SK-N-SH treated with all-trans-retinoic acid at 6 μM for 48 hours (cell line): Measurements from ENCODE around the gene MMD.

ENCODE experiments used
- BACH2 ChIP-seq: fragments of 250-450 bp; sonication (Bioruptor Pico); IDR thresholded peaks from 2 replicates; pipeline ENCODE4 v1.9.0; 2021; ENCODE audit warnings: mild to moderate bottlenecking, borderline replicate concordance
- CSRNP3 ChIP-seq: fragments of 250-450 bp; sonication (Bioruptor Pico); IDR thresholded peaks from 2 replicates; pipeline ENCODE4 v1.5.1; 2021; ENCODE audit warnings: mild to moderate bottlenecking, moderate library complexity
- ISL1 ChIP-seq: fragments of 250-450 bp; sonication (Bioruptor Pico); IDR thresholded peaks from 2 replicates; pipeline ENCODE4 v2.1.2; 2022; ENCODE audit warnings: mild to moderate bottlenecking, moderate library complexity
- RARB ChIP-seq: fragments of 250-450 bp; sonication (Bioruptor Pico); IDR thresholded peaks from 2 replicates; pipeline ENCODE4 v1.8.0; 2021; ENCODE audit warnings: mild to moderate bottlenecking, moderate library complexity
- TOX ChIP-seq: fragments of 250-450 bp; sonication (Bioruptor Pico); IDR thresholded peaks from 2 replicates; pipeline ENCODE4 v1.8.0; 2021; ENCODE audit warnings: mild to moderate bottlenecking, moderate library complexity, borderline replicate concordance
- TSHZ2 ChIP-seq: fragments of 250-450 bp; sonication (Bioruptor Pico); IDR thresholded peaks from 2 replicates; pipeline ENCODE4 v1.5.0; 2020; ENCODE audit warnings: mild to moderate bottlenecking, moderate library complexity
- ZC3H10 ChIP-seq: fragments of 250-450 bp; sonication (Bioruptor Pico); IDR thresholded peaks from 2 replicates; pipeline ENCODE4 v1.5.1; 2021; ENCODE audit warnings: mild to moderate bottlenecking, moderate library complexity
- ZFP3 ChIP-seq: fragments of 250-450 bp; sonication (Bioruptor Pico); IDR thresholded peaks from 2 replicates; pipeline ENCODE4 v1.5.0; 2020; ENCODE audit warnings: mild to moderate bottlenecking, moderate library complexity
- ZFP30 ChIP-seq: fragments of 450-650 bp; formaldehyde crosslinking; IDR thresholded peaks from 2 replicates; pipeline ENCODE4 v1.5.0; 2022; ENCODE audit warnings: mild to moderate bottlenecking, moderate library complexity

- no peak for TF ChIP-seq ISL1 (CRISPR knock-in tag)
- no peak for TF ChIP-seq ZC3H10 (CRISPR knock-in tag)
- TF ChIP-seq ZFP30 (CRISPR knock-in tag): no peak
- no peak for TF ChIP-seq TSHZ2 (CRISPR knock-in tag)
- no peak for TF ChIP-seq TOX (CRISPR knock-in tag)
- TF ChIP-seq CSRNP3 (CRISPR knock-in tag): no peak
- TF ChIP-seq RARB: no peak
- TF ChIP-seq ZFP3 (CRISPR knock-in tag): no peak
- TF ChIP-seq BACH2 (CRISPR knock-in tag): no peak
Measured at GRCh38 chr17:55441544-55441943, 19.9 kb upstream of the MMD start.
